ENCODE results near the gene FARS2.

GRCh38 chr6:5674721-5675120 is 413.4 kb downstream of the FARS2 start:
- no peak for TF ChIP-seq POLR2A (IDR thresholded peaks at IDR 0.05; ENCODE audit: low read length)
- TF ChIP-seq GATA1 (IDR thresholded peaks at IDR 0.05; ENCODE audit: low read depth, low read length): no peak
